A172 (cell line): Measurements from ENCODE around the gene SRGAP2. TPM values are rescaled to one million over a fixed set of nuclear protein-coding genes. Genes with fewer than 3 reads are reported as not detected.
"Not testable (repeated sequence)": the region's sequence is repeated elsewhere in the genome, so short reads cannot be mapped to it uniquely, and the experiment has no call there.

Experiments
- DNase-seq: peaks from one replicate; pipeline ENCODE4 v3.0.0-alpha.2; 2015; ENCODE audit warnings: low spot score
- total RNA-seq: library from RNA; depleted of rRNA; stranded (reverse); fragments of >200 nt; shearing (Covaris generic); gene quantifications from 2 replicates; pipeline ENCODE4 v1.2.3, GENCODE V29; 2014; rRNA removed

Gene SRGAP2
- total RNA-seq, result 31.0 and 31.5 TPM in 2 replicates

DNA sequence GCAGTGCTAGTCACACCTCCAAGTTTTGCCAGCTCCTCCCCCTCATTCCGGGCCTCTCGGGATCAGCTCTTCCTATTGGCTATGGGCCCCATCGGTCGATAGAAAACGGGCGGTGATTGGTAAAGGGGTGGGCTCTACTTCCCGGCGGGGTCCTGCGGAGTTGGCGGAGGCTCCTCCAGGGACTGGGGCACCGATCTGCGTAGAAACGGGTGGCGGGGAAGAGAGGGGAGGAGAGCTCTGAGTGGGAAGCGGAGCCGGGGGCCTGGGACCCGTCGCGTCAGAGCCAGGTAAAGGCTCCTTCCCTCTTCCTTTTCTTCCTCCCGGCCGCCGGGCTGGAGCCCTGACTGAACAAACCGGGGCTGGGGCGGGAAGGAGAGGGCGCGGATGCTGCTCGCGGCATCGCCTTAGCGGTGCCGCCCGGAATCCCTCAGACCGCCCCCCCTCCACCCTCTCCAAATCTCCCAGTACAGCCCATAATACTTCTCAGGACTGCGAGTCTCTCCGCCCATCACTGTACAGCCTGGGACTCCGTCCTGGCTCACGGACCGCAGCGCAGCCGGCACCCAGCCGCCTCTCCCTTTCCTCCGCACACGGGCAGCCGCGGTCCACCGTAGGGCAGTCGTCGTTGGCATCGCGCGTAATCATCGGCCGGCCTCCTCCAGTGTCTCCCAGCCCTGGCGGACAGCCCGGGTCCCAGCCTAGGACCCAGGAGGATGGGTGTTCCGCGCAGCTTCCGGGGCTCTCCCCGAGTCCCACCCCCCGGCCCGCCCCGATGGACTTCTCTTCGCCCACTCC, at the start of gene SRGAP2:
Gene SRGAP2, plus strand, starts transcription at position 178 of the 795 bp plus-strand sequence. CDS start 2,430 bp downstream, outside the sequence.
- DNase-seq, result peak; percentile 69

DNA sequence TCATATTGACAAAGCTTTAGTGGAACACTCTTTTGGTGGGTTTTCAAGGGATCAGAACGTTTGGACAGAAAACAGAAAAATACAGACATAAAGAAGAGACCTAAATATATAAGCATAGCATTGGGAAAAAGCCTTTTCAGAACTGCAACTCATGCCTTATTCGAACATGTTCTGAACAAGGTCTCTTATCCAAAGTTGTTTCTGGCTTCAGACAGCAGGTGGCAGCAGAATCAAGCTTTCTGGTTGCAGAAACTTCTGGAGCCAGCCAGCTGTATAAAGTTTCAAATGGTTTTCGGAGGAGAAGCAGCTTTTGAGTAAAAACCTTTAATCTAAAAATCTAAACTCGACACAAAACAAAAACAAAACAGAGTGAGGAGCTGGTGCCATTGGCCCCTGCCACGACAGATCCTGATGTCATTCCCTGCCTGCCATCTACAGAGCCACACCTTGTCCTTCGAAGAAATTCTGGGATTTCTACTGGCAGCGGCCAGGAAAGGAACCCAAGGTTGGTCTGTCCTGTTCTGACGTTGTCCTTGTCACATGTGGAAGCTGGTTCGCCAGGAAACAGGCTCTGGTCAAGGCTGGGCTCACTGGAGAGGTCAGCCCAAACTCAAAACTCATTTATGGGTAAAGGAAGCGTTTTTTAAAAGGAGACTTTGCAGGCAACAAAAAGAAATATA, 35.9 kb upstream of the SRGAP2 start:
- DNase-seq, result not testable (repeated sequence)

DNA sequence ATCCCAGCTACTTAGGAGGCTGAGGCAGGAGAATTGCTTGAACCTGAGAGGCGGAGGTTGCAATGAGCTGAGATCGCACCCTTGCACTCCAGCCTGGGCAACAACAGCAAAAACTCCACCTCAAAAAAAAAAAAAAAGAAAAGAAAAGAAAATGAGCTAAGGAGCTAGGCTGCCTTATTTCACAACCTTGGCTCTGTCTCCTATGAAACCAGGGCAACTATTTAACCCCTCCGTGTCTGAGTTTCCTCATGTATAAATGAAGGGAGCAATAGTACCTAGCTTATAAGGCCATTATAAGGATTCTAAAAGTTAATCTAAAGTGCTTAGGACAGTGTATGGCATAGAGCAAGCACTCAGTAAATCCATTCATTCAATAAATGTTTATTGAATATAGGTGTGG, 33.5 kb upstream of the SRGAP2 start:
- DNase-seq, result not testable (repeated sequence)

DNA sequence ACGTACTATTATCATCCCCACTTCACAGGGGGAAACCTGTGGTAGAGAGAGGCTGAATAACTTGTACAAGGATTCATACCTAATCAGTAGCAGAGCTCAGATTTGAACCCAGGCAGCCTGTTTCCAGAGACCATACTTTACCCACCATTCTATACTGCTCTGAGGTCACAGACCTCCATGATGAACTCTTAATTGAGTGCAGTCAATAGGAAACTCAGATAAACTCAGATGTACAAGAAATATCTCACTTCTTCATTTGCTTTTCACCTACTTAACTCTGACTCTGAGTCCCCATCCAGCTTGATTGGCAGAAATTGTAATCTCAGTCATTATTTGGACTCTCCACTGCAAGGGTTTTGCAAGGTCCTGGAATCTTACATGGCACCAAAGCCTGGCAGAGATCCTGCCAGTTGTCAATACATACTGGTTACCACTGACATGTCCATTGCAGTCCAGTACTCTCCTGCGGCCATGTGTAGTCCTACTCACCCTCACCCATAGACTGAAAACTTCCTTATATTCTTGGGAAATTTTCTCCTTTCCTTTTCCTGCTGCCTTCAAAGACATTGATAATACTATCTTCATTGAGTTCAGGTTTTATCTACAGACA, 30.1 kb upstream of the SRGAP2 start:
- not testable (repeated sequence) for DNase-seq

DNA sequence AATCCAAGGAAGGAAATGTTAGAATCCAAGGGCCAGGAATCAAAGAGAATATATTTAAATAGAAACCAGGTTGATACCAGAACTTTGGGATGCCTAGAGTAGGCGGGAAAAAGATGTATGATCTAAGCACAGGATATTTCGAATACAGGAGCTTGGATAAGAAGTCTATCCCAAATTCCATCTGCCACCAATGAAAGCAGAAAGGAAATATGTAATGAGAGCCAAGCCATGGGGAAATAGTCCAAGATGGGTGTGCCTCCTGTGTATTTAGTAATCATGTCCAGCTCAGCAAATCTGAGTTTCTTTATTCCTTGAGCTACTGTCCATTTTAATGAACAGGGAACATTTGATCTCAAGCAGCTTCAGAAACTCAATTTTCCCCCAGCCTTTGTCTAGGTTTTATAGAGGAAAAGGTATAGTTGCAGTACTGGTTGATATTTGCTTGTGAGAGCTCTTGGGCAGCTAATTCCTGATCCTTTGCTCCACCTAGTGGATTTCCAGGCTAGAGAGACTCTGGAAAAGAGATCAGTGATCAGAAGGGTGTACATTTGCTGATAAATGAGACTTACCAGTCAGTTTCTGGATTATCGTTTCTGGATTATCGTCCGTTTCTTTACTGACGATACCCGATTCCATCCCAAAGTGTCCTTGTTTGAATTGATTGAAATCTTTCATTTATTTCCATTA, 29.0 kb upstream of the SRGAP2 start:
- not testable (repeated sequence) for DNase-seq

DNA sequence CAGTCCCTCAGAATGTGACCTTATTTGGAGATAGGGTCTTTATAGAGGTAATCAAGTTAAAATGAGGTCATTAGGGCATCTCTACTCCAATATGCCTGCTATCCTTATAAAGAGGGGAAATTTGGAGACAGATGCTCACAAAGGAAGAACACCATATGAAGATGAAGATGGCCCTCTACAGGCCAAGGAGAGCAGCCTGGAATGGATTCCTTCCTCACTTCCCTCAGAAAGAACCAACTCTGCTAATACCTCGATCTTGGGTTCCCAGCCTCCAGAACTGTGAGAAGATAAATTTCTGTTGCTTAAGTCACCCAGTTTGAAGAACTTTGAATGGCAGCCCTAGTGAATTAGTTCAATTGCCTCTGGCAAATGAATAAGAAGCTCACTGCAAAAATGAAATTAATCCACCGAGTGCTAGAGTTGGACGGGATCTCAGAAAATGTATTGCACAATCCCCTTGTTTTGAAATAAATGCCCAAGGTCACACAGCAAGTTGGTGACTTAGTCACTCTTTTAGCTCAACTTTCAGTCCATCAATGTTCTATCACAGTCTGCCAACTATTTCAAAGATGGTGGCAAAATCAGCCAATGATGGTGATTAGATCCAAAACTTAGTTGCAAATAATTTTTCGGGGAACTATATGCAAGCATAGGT, 27.8 kb upstream of the SRGAP2 start:
- peak; percentile 19 for DNase-seq

DNA sequence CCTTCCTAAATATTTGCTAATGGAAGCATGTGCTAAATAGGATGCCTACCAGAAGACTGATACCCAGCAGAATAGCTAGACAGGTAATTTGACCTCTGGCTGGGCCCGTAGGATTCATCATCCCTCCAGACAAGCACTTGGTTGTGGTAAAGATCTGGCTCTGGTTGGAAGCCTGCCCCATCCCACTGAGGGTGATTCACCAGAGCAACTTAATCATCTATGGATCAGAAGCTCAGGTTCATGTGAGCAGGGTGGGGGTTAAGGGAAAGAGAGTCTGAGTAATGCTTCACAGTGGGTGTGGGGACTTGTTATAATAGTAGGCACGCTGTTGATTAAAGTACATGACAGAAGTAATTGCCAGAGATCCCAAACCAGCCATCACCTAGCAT, 27.2 kb upstream of the SRGAP2 start:
- not testable (repeated sequence) for DNase-seq

DNA sequence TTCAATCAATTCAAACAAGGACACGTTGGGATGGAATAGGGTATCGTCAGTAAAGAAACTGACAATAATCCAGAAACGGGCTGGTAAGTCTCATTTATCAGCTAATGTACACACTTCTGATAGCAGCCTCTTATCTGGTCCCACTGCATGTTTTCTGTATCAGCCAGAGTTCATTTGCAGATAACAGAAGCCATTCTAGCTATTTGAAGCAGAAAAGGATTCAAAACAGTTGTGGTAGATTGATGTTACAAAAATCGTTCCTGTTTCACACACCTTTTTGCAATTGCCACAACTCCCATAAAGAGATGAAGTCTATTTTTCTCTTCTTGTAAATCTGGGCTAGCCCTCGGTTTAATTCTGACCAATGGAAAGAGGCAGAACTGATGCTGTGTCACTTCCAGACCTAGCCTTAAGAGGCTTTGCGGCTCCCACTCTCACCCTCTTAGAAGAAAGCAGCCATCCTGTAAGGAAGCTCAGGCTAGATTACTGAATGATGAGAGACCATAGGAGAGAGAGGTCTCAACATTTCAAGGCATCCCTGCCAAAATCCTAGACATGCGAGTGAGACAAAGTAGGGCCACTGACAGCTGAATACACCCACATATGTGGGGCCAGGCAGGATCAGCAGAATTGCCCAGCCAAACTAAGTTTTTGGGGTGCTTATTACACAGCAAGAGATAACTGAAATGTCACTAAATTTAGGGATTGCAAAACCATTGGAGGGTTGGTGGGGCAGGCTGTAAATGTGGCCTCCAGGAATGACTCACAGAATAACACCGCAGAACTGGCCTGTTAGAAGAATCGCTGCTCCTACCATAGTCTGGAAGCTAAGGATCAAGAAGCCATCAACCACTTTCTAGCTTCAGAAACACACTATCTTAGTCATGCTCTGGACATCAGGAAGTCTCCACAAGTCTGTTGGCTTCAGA, 25.0 kb upstream of the SRGAP2 start:
- DNase-seq, result peak; percentile 73

DNA sequence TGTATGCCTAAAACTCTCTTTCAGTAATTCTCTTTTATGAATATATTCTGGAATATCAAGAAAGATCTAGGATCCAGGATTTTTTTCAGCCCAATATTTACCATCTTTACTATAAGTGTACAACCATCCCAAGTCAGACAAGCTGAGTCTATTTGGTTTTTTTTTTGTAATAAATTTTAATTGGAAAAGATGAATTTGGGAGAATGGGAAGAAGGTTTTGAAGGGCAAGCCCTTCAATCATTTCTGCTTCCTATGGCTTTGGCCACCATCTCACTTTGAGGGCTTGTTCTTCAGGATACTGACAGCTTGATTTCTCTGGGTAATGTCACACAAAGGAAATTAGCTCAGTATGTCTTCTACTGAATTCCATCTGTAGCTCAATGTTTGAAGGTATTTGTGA, 23.7 kb upstream of the SRGAP2 start:
- not testable (repeated sequence) for DNase-seq

DNA sequence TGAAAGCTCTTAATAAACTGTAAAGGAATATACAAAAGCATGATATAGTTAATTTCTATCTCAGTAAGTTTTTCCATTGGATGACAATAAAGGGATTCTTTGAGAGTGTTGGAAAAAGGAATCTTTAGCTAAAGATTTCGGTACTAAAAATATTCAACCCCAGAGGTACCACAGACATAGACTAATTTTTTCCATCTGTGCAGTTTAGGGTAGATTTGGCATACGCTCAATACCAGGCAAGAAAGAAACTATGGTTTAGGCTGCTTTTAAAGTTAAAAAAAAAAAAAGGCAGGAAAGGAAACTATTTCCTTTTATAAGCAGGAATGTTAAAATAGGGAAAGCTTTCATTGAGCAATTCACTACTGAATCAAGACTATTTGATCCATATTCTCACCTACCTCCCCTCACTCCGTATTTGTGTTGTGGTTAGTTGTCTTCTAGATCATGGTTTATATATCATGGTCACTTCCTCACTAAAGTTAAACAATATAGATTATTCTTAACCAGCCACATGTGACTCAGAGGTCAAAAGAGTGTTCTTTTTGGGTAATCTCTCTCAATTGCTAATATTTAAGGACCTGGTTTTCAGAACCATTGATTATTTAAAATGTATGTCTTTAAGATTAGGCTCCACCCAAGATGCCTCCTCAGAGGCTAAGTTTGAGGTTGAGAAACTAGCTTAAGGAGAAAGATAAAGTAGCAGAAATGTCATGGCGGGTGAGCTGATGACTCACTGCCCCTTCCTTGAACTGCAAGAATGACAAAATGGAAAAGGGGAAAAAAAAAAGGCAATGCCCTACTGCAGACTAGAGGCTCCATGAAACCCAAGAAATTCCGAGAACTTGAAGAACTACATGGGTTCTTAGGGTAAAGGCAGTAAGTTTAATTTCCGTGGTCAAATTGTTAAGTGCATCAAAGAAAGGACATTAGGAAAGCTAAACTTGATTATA, 20.7 kb upstream of the SRGAP2 start:
- peak; percentile 46 for DNase-seq

DNA sequence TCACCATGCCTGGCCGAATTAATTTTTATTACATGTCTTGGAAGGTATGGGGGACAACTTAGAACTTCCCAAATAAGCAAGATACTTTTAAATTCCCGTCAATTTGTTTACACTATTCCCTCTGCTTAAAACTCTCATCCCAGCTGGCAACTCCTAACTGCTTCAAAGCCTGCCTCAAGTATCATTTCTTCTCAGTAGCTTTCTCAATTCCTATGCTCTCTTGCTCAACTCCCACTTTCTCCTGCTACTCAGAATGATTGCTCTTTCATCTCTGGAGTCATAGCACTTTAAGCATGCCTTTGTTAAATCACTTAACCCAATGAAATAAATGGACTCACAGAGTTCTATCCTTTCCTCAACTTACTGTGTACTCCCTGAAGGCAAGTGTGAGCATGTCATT, 19.6 kb upstream of the SRGAP2 start:
- not testable (repeated sequence) for DNase-seq

DNA sequence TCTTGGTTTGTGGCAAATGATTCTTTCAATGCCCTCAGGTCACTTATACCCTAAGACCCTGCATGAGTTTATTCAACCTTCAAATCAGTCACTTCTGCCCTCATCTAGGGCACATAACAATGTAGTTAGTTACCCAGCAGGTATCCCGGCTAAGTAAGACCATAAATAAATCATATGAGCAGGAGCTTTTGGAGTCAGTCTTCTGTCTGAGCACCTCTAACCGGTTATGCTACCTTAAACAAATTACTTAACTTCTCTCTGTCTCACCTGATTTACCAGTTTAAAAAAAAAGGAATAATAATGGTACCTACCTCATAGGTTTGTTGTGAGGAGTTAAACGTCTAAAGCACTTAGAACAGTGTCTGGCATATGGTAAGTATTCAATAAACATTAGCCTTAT, 17.6 kb upstream of the SRGAP2 start:
- DNase-seq, result not testable (repeated sequence)

DNA sequence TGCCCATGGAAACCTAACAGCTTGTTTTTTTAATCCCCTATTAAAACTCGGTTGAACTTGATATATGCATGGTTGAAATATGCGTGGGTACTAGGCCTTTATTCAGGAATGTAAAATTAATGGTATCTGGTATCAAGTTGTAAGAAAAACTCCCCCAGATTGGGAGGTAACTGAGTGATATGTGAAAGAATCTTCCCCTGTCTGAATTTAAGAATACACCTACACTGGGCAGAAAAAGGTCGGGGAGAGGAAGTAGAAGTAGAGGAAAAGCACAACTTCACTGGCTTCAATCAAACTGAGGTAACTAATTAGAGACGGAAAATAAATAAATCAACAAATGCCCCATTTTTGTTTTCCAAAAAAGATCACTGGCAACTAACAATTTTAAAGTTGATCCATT, 16.5 kb upstream of the SRGAP2 start:
- DNase-seq, result not testable (repeated sequence)

DNA sequence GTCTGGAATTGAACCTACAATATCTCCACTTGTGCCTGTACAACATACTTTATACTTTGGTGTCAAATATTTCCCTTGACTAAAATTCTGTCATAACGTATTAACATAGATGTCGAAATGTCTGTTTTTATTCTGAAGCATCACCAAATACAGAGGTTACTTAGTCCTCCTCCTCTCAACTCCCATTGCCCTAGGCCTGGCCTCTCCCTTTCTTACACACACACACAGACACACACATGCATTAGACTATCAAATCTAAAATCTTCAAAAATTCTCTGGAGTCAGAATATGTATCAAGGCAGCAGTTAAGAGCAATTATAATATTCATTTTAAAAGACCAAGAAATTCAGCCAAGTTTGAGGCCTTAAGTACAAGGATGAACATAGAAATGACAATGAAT, 8.2 kb upstream of the SRGAP2 start:
- DNase-seq, result not testable (repeated sequence)

DNA sequence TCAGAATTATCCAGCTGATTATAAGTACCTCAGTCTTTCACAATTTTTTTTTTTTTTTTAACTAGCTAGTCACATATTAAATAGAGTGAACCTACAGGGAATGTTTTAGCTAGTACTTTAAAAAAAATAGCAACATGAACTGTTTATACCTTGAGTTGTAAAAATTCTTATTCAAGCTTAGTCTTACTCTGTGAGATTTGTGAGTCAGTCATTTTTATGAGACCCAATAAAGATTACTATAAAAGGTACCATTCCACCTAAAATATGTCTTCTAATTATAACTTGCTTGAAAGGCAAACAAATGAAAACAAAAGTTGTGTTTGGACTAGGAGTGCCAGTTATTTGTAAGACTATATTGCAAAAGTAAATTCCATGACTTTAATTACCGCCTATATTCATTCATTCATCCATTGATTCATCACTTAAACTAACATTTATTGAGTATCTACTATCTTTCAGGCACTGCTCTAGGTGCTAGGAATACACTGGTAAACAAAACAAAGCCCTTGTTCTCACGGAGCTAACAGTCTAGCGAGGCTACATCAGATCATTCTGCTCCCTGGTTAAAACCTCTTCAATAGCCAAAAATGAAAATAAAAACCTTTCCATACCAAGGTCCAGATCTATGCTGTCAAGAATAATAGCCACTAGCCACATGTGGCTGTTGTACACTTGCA, 6.5 kb upstream of the SRGAP2 start:
- not testable (repeated sequence) for DNase-seq

DNA sequence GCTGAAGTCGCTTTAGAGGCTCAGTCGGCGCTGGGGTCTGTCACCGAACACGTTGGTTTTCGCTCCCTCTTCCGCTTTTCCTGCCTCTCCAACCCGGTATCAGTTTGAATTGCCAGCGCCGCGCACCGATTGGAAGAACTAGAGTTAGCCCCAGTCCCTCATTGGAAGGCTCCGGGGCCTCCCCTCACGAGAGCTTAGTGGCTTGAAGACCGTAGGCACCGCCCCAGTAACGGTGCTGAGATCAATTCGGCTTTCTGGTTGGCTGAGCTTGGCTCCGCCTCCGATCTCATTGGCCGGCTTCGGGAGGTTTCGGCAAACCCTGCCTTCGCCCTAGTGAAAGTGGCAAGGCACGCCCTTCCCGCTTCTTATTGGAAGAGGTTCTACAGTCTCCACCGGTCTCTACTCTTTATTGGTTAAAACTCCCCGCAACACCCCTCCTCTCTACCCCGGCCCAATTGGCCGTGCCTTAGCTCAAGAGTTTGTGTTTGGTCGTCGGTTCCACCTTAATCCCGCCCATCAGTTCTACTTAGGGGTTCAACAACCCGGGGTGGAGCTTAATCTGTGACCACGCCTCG, 465 bp upstream of the SRGAP2 start, which contains the start of gene FAM72A:
Gene FAM72A, minus strand, starts transcription at position 51 of the 575 bp plus-strand sequence. CDS start 814 bp downstream, outside the sequence.
- DNase-seq, result peak; percentile 100

DNA sequence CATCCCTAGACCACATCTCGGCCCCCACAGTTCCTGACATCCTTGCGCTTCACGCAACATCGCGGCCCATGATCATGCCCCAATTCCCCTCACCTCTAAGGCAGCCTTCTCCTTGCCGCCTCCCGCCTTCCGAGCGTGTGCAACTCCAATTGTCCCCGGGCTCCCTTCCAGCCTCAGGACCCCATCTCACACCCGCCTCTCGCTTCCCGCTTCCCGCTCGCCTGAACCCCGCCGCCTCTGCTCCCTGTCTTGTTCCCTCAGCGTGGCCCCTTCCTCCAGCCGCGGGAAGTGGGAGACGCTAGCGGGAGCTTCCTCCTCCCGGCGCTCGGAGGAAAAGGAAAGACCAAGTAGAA, 794 bp downstream of the SRGAP2 start:
- DNase-seq, result not testable (repeated sequence)

DNA sequence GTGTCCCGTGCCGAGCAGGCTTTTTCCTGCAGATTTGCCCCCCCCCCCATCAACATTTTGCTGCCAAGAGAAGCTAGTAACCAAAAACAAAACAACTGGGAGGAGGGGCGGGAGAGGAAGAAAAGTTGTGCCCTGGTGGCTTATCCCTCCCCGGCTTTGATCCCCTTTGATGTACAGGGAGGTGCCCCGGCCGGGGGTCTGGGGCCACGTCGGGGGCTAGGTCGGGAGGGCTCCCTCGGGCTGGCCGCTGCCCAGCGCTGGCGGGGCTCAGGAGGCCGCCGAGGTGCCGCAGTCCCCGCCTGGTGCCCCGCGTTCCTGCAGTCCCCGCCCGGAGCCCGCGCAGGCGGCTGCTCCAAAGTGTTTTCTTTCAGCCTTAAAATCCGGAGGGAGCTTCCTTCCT, 1.5 kb downstream of the SRGAP2 start:
- peak; percentile 13 for DNase-seq
